Mucosa of stomach (tissue), 1 donor: ENCODE measurements around the gene C6orf58.
"Not testable (repeated sequence)": the region's sequence is repeated elsewhere in the genome, so short reads cannot be mapped to it uniquely, and the experiment has no call there.

Experiments used
- H3K27me3 ChIP-seq: one replicate; pipeline ENCODE4 v1.7.0; 2013; ENCODE audit warnings: mild to moderate bottlenecking, low read length; ENCODE audit not compliant: control insufficient read depth, insufficient read depth
- H3K36me3 ChIP-seq: one replicate; pipeline ENCODE4 v1.7.0; 2013; ENCODE audit warnings: low read length; ENCODE audit not compliant: control insufficient read depth, insufficient read depth
- H3K4me1 ChIP-seq: one replicate; pipeline ENCODE4 v1.7.0; 2013; ENCODE audit warnings: mild to moderate bottlenecking, low read length; ENCODE audit not compliant: control insufficient read depth, insufficient read depth
- H3K4me3 ChIP-seq: one replicate; pipeline ENCODE4 v1.7.0; 2013; ENCODE audit warnings: low read length
- H3K9ac ChIP-seq: one replicate; pipeline ENCODE4 v1.7.0; 2013; ENCODE audit warnings: mild to moderate bottlenecking, low read length, moderate library complexity
- H3K9me3 ChIP-seq: one replicate; pipeline ENCODE4 v1.7.0; 2013; ENCODE audit warnings: mild to moderate bottlenecking, low read length, moderate library complexity; ENCODE audit not compliant: control insufficient read depth
- donor health status: Pancreatic carcinoma.

The C6orf58 gene

GRCh38 chr6:127593456-127593855 is 16.5 kb downstream of the C6orf58 start:
- not testable (repeated sequence) for H3K36me3 ChIP-seq, H3K9ac ChIP-seq, H3K4me3 ChIP-seq, H3K4me1 ChIP-seq, H3K27me3 ChIP-seq, H3K9me3 ChIP-seq

- Histone ChIP-seq H3K4me3 (no peak overlapping the region), H3K9ac (no peak overlapping the region), H3K27me3 (no peaks in the 10 kb centered on the region), H3K9me3 (no peaks in the 10 kb centered on the region), H3K4me1 (no peaks in the 10 kb centered on the region), H3K36me3 (no peaks in the 10 kb centered on the region)
These were observed 29.2 kb downstream of the C6orf58 start for GRCh38 chr6:127606131-127606562.

DNA sequence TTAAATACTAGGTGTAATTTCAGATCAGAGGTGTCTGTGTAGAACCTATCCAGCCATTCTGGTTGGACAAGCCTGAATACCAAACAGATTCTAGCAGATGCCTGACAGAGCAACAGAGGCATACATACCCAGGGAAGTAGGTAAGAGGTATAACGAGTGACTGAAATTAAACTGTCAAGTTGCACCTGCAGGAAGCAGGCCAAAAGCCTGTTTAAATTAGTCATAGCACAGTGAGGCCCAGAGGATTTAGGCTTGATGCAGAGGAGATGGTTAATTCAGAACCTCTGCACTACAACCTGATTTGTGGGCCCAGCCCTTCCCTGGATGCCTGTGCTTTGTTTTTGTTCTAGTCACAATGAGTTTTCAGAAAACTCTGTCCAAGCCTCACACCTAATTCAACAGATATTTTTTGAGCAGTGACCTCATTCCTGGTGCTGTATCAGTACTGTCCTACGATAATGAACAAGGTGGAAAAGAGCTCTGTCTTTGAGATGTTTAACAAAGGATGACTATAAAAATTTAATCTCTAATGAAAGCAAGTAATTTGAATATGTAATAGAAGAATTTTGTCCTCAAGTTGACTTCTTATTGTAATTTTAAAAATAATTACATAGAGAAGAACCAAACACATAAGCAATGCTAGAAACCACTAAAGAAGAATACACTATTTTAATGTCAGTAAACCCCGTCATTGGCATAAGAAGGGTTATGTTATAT is 31.7 kb downstream of the C6orf58 start:
- H3K9ac ChIP-seq = no peak overlapping the region
- H3K27me3 ChIP-seq = no peaks in the 10 kb centered on the region

DNA sequence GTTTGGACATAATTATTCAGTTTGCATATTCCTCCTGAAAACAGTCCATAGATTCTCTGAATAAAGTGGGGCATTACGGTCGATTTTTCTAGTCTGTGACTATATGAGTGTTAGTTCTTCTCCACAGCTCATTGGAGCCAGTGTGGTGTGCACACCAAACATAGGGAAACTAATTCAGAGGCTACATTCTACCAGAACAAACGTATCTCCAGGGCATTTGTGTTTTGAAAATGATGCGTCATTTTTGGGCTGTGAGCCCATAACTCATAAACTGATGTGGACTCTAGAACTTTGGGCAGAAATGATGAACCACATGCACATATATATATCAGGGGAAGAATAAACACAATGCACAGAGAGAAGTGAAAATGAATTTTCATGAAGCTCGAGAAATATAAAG is 41.8 kb downstream of the C6orf58 start:
- H3K4me3 ChIP-seq = no peak overlapping the region
- H3K9ac ChIP-seq = no peak overlapping the region
- H3K27me3 ChIP-seq = no peaks in the 10 kb centered on the region
- H3K36me3 ChIP-seq = no peaks in the 10 kb centered on the region
- no peaks in the 10 kb centered on the region for H3K4me1 ChIP-seq
- H3K9me3 ChIP-seq = no peaks in the 10 kb centered on the region

More for the DNA sequence above, 31.7 kb downstream of the C6orf58 start:
- Histone ChIP-seq H3K4me3 (no peak overlapping the region), H3K36me3 (no peaks in the 10 kb centered on the region), H3K4me1 (no peaks in the 10 kb centered on the region), H3K9me3 (no peaks in the 10 kb centered on the region)

GRCh38 chr6:127630800-127631199 is 53.8 kb downstream of the C6orf58 start:
- Histone ChIP-seq H3K9ac (no peak overlapping the region), H3K4me3 (no peak overlapping the region), H3K9me3 (no peaks in the 10 kb centered on the region), H3K27me3 (no peaks in the 10 kb centered on the region), H3K36me3 (no peaks in the 10 kb centered on the region), H3K4me1 (no peaks in the 10 kb centered on the region)

DNA sequence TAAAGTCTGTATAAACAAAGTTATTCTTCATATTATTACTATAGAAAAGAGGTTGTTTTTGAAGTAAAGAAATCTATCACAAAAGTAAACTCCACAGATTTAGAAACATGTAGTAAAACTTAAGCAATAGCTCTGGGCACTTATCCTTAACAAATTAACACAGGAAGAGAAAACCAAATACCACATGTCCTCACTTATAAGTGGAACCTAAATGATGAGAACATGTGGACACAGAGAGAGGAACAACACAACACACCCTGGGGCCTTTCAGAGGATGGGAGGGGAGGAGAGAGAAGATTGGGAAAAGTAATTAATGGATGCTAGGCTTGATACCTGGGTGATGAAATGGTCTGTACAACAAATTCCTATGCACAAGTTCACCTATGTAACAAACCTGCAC is 57.2 kb downstream of the C6orf58 start:
- Histone ChIP-seq H3K4me1 (no peaks in the 10 kb centered on the region), H3K4me3 (no peak overlapping the region), H3K9me3 (no peaks in the 10 kb centered on the region), H3K36me3 (no peaks in the 10 kb centered on the region), H3K9ac (no peak overlapping the region), H3K27me3 (no peaks in the 10 kb centered on the region)

- Histone ChIP-seq H3K36me3 (no peaks in the 10 kb centered on the region), H3K9ac (no peak overlapping the region), H3K4me3 (no peak overlapping the region), H3K27me3 (no peaks in the 10 kb centered on the region), H3K9me3 (no peaks in the 10 kb centered on the region), H3K4me1 (no peaks in the 10 kb centered on the region)
These were observed 58.1 kb downstream of the C6orf58 start for GRCh38 chr6:127635091-127635490.

- Histone ChIP-seq H3K36me3 (no peaks in the 10 kb centered on the region), H3K4me3 (no peak overlapping the region), H3K27me3 (no peaks in the 10 kb centered on the region), H3K4me1 (no peaks in the 10 kb centered on the region), H3K9ac (no peak overlapping the region), H3K9me3 (no peaks in the 10 kb centered on the region)
These were observed 60.9 kb downstream of the C6orf58 start for GRCh38 chr6:127637830-127638409.
